Stimulated activated CD8-positive, alpha-beta memory T cell treated with anti-CD3 and anti-CD28 coated beads, Interleukin-2, amount 100 ng/mL, for 1 hour (primary cell): ENCODE measurements around the gene KRTAP20-2.

ENCODE experiments used
- DNase-seq, 2 donors: peaks; one replicate each; pipeline ENCODE4 v3.0.0-alpha.2; 2020; ENCODE audit warnings: low read depth in 2 of 2

KRTAP20-2 gene

DNA sequence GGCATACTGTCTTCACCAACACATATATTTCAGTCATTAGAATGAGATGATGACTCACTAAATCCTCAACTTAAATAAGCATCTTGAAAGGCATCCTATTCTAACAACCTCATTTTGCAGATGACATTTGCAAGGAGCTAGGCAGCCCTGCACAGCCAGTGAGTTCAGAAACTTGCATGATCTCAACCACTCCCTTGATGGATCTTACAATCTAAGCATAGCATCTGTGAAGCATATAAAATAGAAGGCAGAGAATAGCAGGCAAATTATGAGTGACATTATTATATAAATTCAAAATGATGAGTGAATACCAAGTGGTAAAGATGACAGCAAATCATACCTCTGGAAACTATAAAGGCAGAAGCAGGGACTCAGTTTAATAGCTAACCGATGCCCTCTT lies 39.3 kb downstream of the KRTAP20-2 start:
- no peak for DNase-seq

GRCh38 chr21:30676737-30677136 lies 41.7 kb downstream of the KRTAP20-2 start:
- no peak for DNase-seq

- DNase-seq = no peak
These were observed 45.6 kb downstream of the KRTAP20-2 start for GRCh38 chr21:30680586-30680985.

DNA sequence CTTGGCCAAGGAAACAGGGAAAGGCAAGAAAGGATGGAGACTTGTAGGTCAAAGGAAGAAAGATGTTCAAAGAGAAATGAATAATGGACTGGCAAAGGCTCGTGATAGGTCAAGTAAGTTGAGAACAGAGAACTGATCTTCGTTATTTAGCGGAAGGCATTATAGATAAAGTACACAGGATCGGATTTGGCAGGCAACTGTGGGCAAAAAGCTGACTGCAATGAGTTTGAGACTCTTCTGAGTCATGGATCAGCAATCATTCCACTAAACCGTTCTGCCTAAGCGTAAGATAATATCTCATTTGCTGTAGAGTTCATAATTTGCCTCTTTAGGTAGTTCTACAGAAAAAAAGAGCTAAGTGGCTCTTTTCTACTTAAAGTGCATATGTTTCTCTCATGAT lies 49.5 kb downstream of the KRTAP20-2 start:
- no peak for DNase-seq
